Limb (tissue), 2 donors: ENCODE results near the gene STOX1.
A peak's percentile ranks its signal among the peaks of the same experiment; 100 is the strongest.
"Not testable (repeated sequence)": the region's sequence is repeated elsewhere in the genome, so short reads cannot be mapped to it uniquely, and the experiment has no call there.

Source experiments
- DNase-seq, 2 donors: peaks; one replicate each; pipeline ENCODE4 v3.0.0-alpha.2; 2016; ENCODE audit errors: extremely low spot score in 2 of 2

Gene STOX1

GRCh38 chr10:68879628-68880027 is 52.3 kb downstream of the STOX1 start:
- DNase-seq = no peak

- DNase-seq = no peak
Observed at GRCh38 chr10:68880181-68880580, 52.9 kb downstream of the STOX1 start.

- no peak for DNase-seq
Observed at GRCh38 chr10:68895041-68895440, 67.7 kb downstream of the STOX1 start.

- DNase-seq = peak; percentile 67 to 83
Observed at GRCh38 chr10:68897336-68897741, 70.0 kb downstream of the STOX1 start.

DNA sequence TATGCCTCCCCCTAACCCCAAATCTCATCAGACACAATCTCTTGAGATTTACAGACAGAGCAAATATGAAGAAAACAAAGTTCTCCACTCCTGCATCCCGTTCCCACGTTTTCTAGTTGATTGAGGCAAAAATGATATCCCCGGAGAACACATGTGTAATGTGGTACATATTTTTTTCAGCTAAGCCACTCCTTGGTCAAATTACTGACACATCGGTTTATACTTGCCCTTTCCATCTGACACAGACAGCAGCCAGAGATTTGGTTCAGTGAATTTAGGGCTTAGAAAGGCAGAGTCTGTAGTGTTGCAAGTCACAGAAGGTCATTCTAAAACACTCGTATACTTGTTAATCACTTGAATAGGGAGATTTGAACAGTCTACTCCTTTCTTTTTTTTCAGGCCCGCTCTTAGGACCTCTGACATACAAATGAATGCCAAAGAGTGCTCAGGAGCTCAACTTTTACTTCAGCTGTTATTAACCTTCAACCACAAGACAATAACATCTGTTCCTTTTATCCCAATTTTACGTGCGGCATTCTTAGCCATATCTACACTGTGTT is 71.9 kb downstream of the STOX1 start:
- DNase-seq = no peak

- DNase-seq = no peak
Observed at GRCh38 chr10:68900427-68901104, 73.2 kb downstream of the STOX1 start.

DNA sequence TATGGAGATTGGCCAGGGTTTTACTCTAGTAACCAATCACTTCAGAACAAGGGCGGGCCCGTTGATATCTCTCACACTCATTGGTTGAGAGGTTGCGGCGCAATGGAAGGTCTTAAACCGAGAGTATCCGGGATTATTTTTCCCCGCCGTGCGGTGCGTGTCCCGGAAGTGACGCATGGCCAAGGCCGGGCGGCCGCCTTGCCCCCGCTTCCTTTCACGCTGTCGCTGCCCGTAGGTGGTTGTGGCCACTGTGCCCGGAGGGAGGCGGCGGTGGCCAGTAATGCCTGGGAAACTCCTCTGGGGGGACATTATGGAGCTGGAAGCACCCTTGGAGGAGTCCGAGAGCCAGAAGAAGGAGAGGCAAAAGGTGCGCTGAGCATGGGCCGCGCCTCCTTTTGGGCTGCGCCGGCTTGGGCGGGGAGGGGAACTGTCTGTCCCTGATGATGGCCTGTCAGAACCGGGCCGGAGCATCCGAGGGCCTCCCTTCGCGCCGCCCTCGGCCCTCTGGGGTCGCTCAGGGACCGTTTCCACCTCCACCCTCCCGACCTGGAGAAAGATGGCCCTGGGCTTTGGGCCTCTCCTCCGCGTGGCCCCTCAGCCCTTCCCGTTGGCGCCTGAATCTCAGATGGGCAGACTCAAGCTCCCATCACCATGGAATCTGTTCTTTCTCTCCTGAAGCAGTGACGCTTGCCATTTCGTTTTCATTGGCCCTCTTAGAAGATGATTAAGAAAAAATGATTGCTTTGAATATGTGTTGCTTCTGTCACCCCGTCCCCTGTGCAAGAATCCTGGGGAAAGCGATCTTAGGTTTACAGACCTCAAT is 74.0 kb downstream of the STOX1 start, which contains the start of gene DDX50:
TSS of gene DDX50 (plus strand) at position 211 of the 823 bp plus-strand sequence. CDS start at position 281, 70 bp downstream.
- DNase-seq = peak; percentile 97 to 100

GRCh38 chr10:68902382-68902781 is 75.1 kb downstream of the STOX1 start:
- DNase-seq = no peak

DNA sequence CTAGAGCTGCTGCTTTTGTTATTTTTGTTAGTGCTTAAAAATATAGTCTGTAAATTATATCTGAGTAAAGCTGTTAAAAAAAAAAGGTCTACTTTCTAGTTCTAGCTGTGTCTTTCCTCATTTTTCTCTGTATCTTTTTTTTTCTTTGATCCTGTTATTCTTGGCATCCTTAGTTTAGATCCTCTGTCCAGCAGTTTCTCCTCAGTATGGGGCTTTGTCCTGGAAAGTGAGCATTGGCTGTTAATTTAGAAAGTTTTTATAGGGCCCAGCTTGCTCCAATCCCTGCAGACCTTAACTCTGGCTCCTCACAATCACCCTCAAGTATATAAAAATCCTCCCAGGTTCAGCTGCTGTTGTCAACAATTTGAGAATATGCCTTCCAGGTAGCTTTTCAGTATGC is 97.3 kb downstream of the STOX1 start:
- no peak for DNase-seq

DNA sequence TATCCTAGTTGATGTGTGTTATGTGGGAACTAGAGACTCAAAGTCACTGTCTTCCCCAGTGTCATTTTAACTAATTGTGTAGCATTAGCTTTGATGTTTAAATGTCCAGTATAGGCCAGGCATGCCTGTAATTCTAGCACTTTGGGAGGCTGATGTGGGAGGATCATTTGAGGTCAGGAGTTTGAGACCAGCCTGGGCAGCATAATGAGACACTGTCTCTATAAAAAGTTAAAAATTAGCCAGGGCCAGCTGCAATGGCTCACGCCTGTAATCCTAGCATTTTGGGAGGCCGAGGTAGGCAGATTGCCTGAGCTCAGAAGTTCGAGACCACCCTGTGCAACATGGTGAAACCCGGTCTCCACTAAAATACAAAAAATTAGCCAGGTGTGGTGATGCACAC is 98.2 kb downstream of the STOX1 start:
- DNase-seq = no peak

DNA sequence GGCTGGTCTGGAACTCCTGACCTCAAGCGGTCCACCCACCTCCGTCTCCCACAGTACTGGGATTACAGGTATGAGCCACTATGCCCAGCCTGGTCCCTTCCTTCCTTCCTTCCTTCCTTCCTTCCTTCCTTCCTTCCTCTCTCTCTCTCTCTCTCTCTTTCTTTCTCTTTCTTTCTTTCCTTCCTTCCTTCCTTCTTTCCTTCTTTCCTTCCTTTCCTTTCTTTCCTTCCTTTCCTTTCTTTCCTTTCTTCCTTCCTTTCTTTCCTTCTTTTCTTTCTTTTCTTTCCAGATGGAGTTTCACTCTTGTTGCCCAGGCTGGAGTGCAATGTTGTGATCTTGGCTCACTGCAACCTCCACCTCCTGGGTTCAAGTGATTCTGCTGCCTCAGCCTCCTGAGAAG is 101.8 kb downstream of the STOX1 start:
- DNase-seq = not testable (repeated sequence)

- not testable (repeated sequence) for DNase-seq
Observed at GRCh38 chr10:68929888-68930287, 102.6 kb downstream of the STOX1 start.

- not testable (repeated sequence) for DNase-seq
Observed at GRCh38 chr10:68932860-68933259, 105.5 kb downstream of the STOX1 start.

GRCh38 chr10:68934994-68935393 is 107.7 kb downstream of the STOX1 start:
- no peak for DNase-seq

DNA sequence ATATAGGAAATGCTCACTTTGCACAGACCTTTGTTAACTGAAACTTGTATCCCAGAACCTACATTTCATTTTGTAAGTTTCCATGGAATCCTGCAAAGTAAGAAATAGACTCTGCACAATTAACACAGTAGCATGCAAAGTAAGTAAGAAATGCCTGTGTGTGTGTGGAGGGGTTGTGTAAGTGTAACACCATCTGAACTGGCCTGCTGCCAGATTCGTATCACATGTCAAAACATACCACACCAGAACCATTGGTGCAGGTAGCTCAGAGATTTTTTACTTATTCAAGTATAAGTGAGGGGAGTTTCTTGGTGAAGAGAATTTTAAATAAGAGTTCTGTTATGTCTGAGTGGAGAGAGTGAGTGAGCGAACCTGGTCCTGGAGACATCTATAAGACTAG is 110.8 kb downstream of the STOX1 start:
- DNase-seq = no peak

- no peak for DNase-seq
Observed at GRCh38 chr10:68938884-68939283, 111.6 kb downstream of the STOX1 start.

DNA sequence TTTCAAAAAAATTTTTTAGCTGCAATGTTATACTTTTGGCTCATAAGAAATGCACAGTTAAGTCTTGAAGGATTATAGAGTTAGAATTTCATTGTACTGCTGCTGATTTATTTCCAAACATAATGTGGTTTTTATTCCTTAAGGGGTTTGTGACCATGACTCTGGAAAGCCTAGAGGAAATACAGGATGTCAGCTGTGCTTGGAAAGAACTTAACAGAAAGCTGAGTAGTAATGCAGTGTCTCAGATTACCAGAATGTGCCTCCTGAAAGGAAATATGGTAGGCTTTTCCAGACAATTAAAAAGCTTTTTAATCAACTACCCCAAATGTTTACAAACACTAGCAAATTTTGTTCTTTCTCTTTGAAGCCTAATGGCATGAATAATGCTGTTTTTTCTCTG is 113.6 kb downstream of the STOX1 start:
- not testable (repeated sequence) for DNase-seq
